Hepatocyte (in vitro differentiated cells): ENCODE data around the gene TERF2IP. TPM values are rescaled to one million over a fixed set of nuclear protein-coding genes. Genes with fewer than 3 reads are reported as not detected.

Source experiments
- DNase-seq: peaks from one replicate; pipeline ENCODE4 v3.0.0-alpha.2; 2016; ENCODE audit warnings: low spot score
- H2AFZ ChIP-seq: fragments of 200-600 bp; sonication (generic); 2 replicates; pipeline ENCODE4 v1.6.0; 2016; ENCODE audit warnings: antibody characterized with exemption, mild to moderate bottlenecking
- H3K27ac ChIP-seq: fragments of 200-600 bp; sonication (generic); 2 replicates; pipeline ENCODE4 v1.5.1; 2016; ENCODE audit warnings: mild to moderate bottlenecking
- H3K27me3 ChIP-seq: fragments of 200-600 bp; sonication (generic); 2 replicates; pipeline ENCODE4 v1.6.1; 2016
- H3K36me3 ChIP-seq: fragments of 200-600 bp; sonication (generic); replicated peaks from 2 replicates; pipeline ENCODE4 v1.5.1; 2016; ENCODE audit warnings: low read depth; ENCODE audit not compliant: insufficient read depth
- H3K4me1 ChIP-seq: fragments of 200-600 bp; sonication (generic); 2 replicates; pipeline ENCODE4 v1.5.1; 2016; ENCODE audit warnings: mild to moderate bottlenecking, moderate library complexity; ENCODE audit not compliant: insufficient read depth
- H3K4me2 ChIP-seq: fragments of 200-600 bp; sonication (generic); 2 replicates; pipeline ENCODE4 v1.6.0; 2016
- H3K4me3 ChIP-seq: fragments of 200-600 bp; sonication (generic); 2 replicates; pipeline ENCODE4 v1.5.1; 2016; ENCODE audit warnings: mild to moderate bottlenecking
- H3K79me2 ChIP-seq: fragments of 200-600 bp; sonication (generic); 2 replicates; pipeline ENCODE4 v1.6.0; 2017; ENCODE audit warnings: mild to moderate bottlenecking
- H3K9me2 ChIP-seq: fragments of 200-600 bp; sonication (generic); replicated peaks from 2 replicates; pipeline ENCODE4 v1.6.0; 2017; ENCODE audit warnings: mild to moderate bottlenecking; ENCODE audit not compliant: insufficient read depth
- H3K9me3 ChIP-seq: fragments of 200-600 bp; sonication (generic); 2 replicates; pipeline ENCODE4 v1.5.1; 2016; ENCODE audit warnings: low read depth, mild to moderate bottlenecking
- H4K20me1 ChIP-seq: fragments of 200-600 bp; sonication (generic); 2 replicates; pipeline ENCODE4 v1.6.0; 2016; ENCODE audit warnings: mild to moderate bottlenecking; ENCODE audit not compliant: insufficient read depth, poor library complexity, severe bottlenecking
- CTCF ChIP-seq: fragments of 200-600 bp; sonication (generic); IDR thresholded peaks from 2 replicates; pipeline ENCODE4 v1.5.1; 2016; ENCODE audit warnings: antibody characterized with exemption, mild to moderate bottlenecking; ENCODE audit not compliant: poor library complexity
- EZH2 ChIP-seq: fragments of 200-600 bp; sonication (generic); IDR thresholded peaks from 2 replicates; pipeline ENCODE4 v1.6.1; 2016; ENCODE audit warnings: antibody characterized with exemption, mild to moderate bottlenecking, borderline replicate concordance
- EZH2phosphoT487 ChIP-seq: fragments of 200-600 bp; sonication (generic); IDR thresholded peaks from one replicate; pipeline ENCODE4 v1.6.1; 2018; ENCODE audit warnings: antibody characterized with exemption, mild to moderate bottlenecking, low read depth, moderate library complexity; ENCODE audit not compliant: unreplicated experiment, severe bottlenecking
- WGBS: methylation state at CpG from one replicate; pipeline ENCODE4 v1.1.6; 2016; ENCODE audit warnings: low lambda C conversion rate; ENCODE audit errors: missing lambda C conversion rate; 5-methylcytosine and 5-hydroxymethylcytosine counted together
- polyA plus RNA-seq: library from polyadenylated mRNA; unstranded; fragments of >200 nt; fragmentation: Nextera tagmentation; extraction: Ambion mirVana; gene quantifications from 2 replicates; pipeline ENCODE4 v1.2.1, GENCODE V29; 2016
- total RNA-seq: library from RNA; depleted of rRNA; stranded (reverse); fragments of >200 nt; gene quantifications from 2 replicates; pipeline ENCODE4 v1.2.3, GENCODE V29; 2014

TERF2IP gene
- total and polyA plus RNA-seq, 2 experiments from 2014 or later: 50.2 to 78.5 TPM

- Histone ChIP-seq H3K27me3 (no peaks in the 10 kb centered on the region), H4K20me1 (peaks cover 5% of the 10 kb centered on the region), H3K4me3 (no peak overlapping the region), H3K79me2 (peaks cover 6% of the 10 kb centered on the region), H3K4me2 (no peak overlapping the region), H3K36me3 (no peaks in the 10 kb centered on the region), H3K9me3 (no peaks in the 10 kb centered on the region), H3K9me2 (no peaks in the 10 kb centered on the region), H2AFZ (no peak overlapping the region), H3K27ac (no peak overlapping the region), H3K4me1 (no peaks in the 10 kb centered on the region)
- 96% methylated on average over 6 of the region's 6 CpGs for WGBS
- no peak for TF ChIP-seq EZH2
- no peak for TF ChIP-seq EZH2phosphoT487
- no peak for TF ChIP-seq CTCF
- no peak for DNase-seq
Measured at GRCh38 chr16:75660321-75660720, 12.7 kb downstream of the TERF2IP start.

DNA sequence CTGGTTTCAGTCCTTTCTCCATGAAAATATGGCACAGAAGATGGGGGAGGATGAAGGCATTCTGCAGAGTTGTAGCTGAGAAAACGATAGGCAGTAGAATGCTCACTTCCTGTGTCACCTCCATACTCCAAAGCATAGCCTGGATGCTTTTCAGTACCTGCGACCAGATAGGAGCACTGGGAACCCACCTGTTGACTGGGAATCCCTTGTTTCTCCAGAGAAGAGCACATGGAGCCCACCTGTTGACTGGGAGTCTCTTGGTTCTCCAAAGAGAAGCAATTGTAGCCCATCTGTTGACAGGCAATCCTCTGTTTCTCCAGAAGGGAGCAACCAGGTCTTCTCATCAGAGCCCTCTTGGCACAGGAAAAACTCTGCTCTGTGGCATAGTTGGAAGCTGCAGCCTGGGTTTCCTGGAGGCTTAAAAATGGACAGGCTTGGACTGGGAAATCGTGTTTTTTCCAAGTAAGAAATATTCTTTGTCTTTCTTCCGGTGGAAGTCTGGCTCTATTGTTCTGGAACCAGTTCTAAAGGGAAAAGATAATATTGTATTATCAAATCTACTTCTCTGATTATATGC, 13.2 kb downstream of the TERF2IP start:
- no peak for DNase-seq
- WGBS: 96% methylated on average over 4 of the region's 4 CpGs
- no peaks in the 10 kb centered on the region for H3K4me1 ChIP-seq
- no peak overlapping the region for H3K27ac ChIP-seq
- no peak overlapping the region for H3K4me3 ChIP-seq
- no peak overlapping the region for H2AFZ ChIP-seq
- no peak overlapping the region for H3K4me2 ChIP-seq
- peaks cover under 1% of the 10 kb centered on the region for H4K20me1 ChIP-seq
- H3K9me3 ChIP-seq: no peaks in the 10 kb centered on the region
- no peaks in the 10 kb centered on the region for H3K9me2 ChIP-seq
- no peaks in the 10 kb centered on the region for H3K27me3 ChIP-seq
- peaks cover under 1% of the 10 kb centered on the region for H3K79me2 ChIP-seq
- TF ChIP-seq EZH2: no peak
- TF ChIP-seq EZH2phosphoT487: no peak
- TF ChIP-seq CTCF: no peak
- H3K36me3 ChIP-seq: no peaks in the 10 kb centered on the region

DNA sequence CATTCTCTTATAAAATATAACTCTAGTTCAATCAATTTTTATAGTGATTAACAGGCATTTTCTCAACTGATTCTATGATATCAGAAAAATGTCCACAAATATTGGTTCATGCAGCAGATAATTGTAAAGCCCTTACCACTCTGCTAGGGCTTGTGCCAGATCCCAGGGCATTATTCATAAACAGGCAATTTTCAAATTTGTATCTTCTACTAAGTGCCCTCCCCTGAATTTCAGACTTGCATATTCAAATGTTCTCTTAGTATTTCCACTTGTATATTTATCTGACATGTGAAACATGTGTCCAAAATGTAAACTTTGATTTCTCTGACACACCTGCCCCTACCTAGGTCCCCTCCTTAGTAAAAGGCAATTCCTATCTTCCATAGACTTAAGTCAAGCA, 19.9 kb downstream of the TERF2IP start:
- Histone ChIP-seq H3K36me3 (no peaks in the 10 kb centered on the region), H3K4me1 (no peaks in the 10 kb centered on the region), H3K4me2 (no peak overlapping the region), H3K9me2 (no peaks in the 10 kb centered on the region), H4K20me1 (no peaks in the 10 kb centered on the region), H3K27me3 (no peaks in the 10 kb centered on the region), H3K4me3 (no peak overlapping the region), H2AFZ (no peak overlapping the region), H3K27ac (no peak overlapping the region), H3K79me2 (no peaks in the 10 kb centered on the region), H3K9me3 (no peaks in the 10 kb centered on the region)
- no peak for TF ChIP-seq EZH2phosphoT487
- no peak for DNase-seq

DNA sequence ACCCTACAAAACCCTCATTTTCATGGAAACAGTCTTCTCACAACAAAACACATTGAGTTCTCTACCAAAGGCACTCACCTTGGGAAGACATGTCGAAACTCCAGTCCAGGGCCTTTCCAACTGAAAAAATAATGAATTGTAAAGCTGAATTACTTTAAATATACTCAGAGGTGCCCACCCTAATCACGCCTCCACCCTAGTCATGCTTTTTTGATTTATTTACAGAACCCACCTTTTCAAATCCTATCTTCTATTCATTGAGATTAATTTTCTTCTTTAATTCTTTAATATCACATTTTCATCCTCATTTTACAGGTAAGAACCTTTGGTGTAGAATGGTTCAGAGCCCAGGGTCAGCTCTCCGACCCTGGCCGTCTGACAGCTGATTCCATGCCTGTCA, 29.3 kb downstream of the TERF2IP start, which contains the start of gene CPHXL2:
Gene CPHXL2 (minus strand): TSS at position 101 of the 400 bp plus-strand sequence. CDS start 10 bp downstream, at position 91.
- Histone ChIP-seq H3K9me2 (no peaks in the 10 kb centered on the region), H3K4me3 (no peak within 1 kb of the TSS), H3K27me3 (no peaks in the 10 kb centered on the region), H3K27ac (no peak within 1 kb of the TSS), H3K9me3 (no peaks in the 10 kb centered on the region), H4K20me1 (no peaks in the 10 kb centered on the region), H3K79me2 (no peaks in the 10 kb centered on the region), H3K4me2 (no peak within 1 kb of the TSS), H3K36me3 (no peaks in the 10 kb centered on the region), H2AFZ (no peak within 1 kb of the TSS), H3K4me1 (peaks cover 4% of the 10 kb centered on the region)
- 94% methylated on average over 4 of the region's 4 CpGs for WGBS
- no peak for DNase-seq
- TF ChIP-seq EZH2phosphoT487 (no peak), EZH2 (no peak), CTCF (no peak)
